Keratinocyte (primary cell): ENCODE measurements around the gene MGME1. TPM values are rescaled to one million over a fixed set of nuclear protein-coding genes. Genes with fewer than 3 reads are reported as not detected.

ENCODE experiments used
- DNase-seq: peaks from one replicate; pipeline ENCODE4 v3.0.0-alpha.2; 2011; ENCODE audit warnings: low read depth, missing footprints, low spot score
- FAIRE-seq: peaks from 2 replicates; lab custom pipeline; 2011; peaks lifted over from hg19 to GRCh38; lab: Jason Lieb, UNC
- H2AFZ ChIP-seq: 2 replicates; pipeline ENCODE4 v1.6.0; 2012; ENCODE audit warnings: low read length, control low read depth, inconsistent platforms; ENCODE audit not compliant: control insufficient read depth
- H3K27ac ChIP-seq: 2 replicates; pipeline ENCODE4 v1.5.1; 2011; ENCODE audit warnings: low read length; ENCODE audit not compliant: control insufficient read depth, insufficient read depth
- H3K27me3 ChIP-seq: 3 replicates; pipeline ENCODE4 v1.6.0; 2011; ENCODE audit warnings: low read length; ENCODE audit not compliant: control insufficient read depth, insufficient read depth; ENCODE audit errors: extremely low read depth
- H3K36me3 ChIP-seq, 2 experiments: 2 replicates in 1 of 2; 3 replicates in 1 of 2; pipeline ENCODE4 v1.5.1; 2011; ENCODE audit warnings: low read length in 2 of 2, mild to moderate bottlenecking in 1 of 2; ENCODE audit not compliant: control insufficient read depth in 2 of 2, insufficient read depth in 2 of 2; ENCODE audit errors: extremely low read depth in 1 of 2
- H3K4me1 ChIP-seq: 3 replicates; pipeline ENCODE4 v1.5.1; 2011; ENCODE audit warnings: low read length; ENCODE audit not compliant: control insufficient read depth, insufficient read depth; ENCODE audit errors: extremely low read depth
- H3K4me2 ChIP-seq: 3 replicates; pipeline ENCODE4 v1.6.0; 2011; ENCODE audit warnings: low read depth, low read length; ENCODE audit not compliant: control insufficient read depth, insufficient read depth; ENCODE audit errors: extremely low read depth
- H3K4me3 ChIP-seq, 3 experiments: fragments of 200-600 bp in 1 of 3; sonication (generic) in 1 of 3; 2 replicates in 2 of 3; 3 replicates in 1 of 3; pipeline ENCODE4 v1.5.1; 2011 to 2016; ENCODE audit warnings: low read length in 3 of 3, mild to moderate bottlenecking in 3 of 3, control low read depth in 2 of 3, inconsistent platforms in 1 of 3, low read depth in 1 of 3, mixed read lengths in 1 of 3, mixed run types in 1 of 3, moderate library complexity in 1 of 3; ENCODE audit not compliant: control insufficient read depth in 2 of 3, insufficient read depth in 2 of 3; ENCODE audit errors: extremely low read depth in 1 of 3
- H3K79me2 ChIP-seq: 2 replicates; pipeline ENCODE4 v1.6.0; 2012; ENCODE audit warnings: low read length; ENCODE audit not compliant: control insufficient read depth, insufficient read depth
- H3K9ac ChIP-seq: 3 replicates; pipeline ENCODE4 v1.6.0; 2011; ENCODE audit warnings: low read length; ENCODE audit not compliant: control insufficient read depth, insufficient read depth; ENCODE audit errors: extremely low read depth
- H3K9me1 ChIP-seq: 3 replicates; pipeline ENCODE4 v1.6.0; 2011; ENCODE audit warnings: low read length; ENCODE audit not compliant: control insufficient read depth, insufficient read depth; ENCODE audit errors: extremely low read depth
- H3K9me3 ChIP-seq: 2 replicates; pipeline ENCODE4 v1.5.1; 2012; ENCODE audit warnings: low read depth, low read length; ENCODE audit not compliant: control insufficient read depth
- H4K20me1 ChIP-seq: 3 replicates; pipeline ENCODE4 v1.6.0; 2011; ENCODE audit warnings: low read length; ENCODE audit not compliant: control insufficient read depth, insufficient read depth; ENCODE audit errors: extremely low read depth
- CTCF ChIP-seq, 3 experiments: IDR thresholded peaks in 1 of 3; conservative IDR thresholded peaks in 1 of 3; optimal IDR thresholded peaks in 1 of 3; 2 replicates in 2 of 3; 3 replicates in 1 of 3; pipeline versions ENCODE3 to v1.5.1; 2011; ENCODE audit warnings: low read length in 3 of 3, mild to moderate bottlenecking in 3 of 3, moderate library complexity in 2 of 3, control low read depth in 1 of 3, inconsistent platforms in 1 of 3; ENCODE audit not compliant: insufficient read depth in 2 of 3; ENCODE audit errors: extremely low read depth in 1 of 3
- EZH2 ChIP-seq: IDR thresholded peaks from one replicate; pipeline ENCODE4 v1.6.1; 2012; ENCODE audit warnings: inconsistent platforms, mild to moderate bottlenecking, low read length, moderate library complexity
- dilution Hi-C: fragments of 300-500 bp; cut with MboI; formaldehyde crosslinking; loops from one replicate; pipeline ENCODE4 v1.7.0; 2020; ENCODE audit warnings: low sequenced_read_pairs; ENCODE audit not compliant: extremely low pct_ligation_motif_present
- polyA plus RNA-seq, 5 experiments: library from polyadenylated mRNA; depleted of rRNA in 3 of 5; stranded (reverse) in 3 of 5; stranded (forward) in 1 of 5; unstranded in 1 of 5; fragments of >200 nt; gene quantifications; 1 replicate in 1 of 5; 2 replicates in 3 of 5; 3 replicates in 1 of 5; pipeline versions ENCODE4 v1.2.1 to v1.2.3, GENCODE V29; 2011 to 2012; ENCODE audit warnings: missing spikeins in 2 of 5, low read depth in 1 of 5, low replicate concordance in 1 of 5

Gene MGME1
- polyA plus RNA-seq, 1 donor (not counting 4 experiments of a cell fraction or from before 2014, with no cell fraction given): 31.6 TPM

GRCh38 chr20:18004384-18005031 lies 35.7 kb downstream of the MGME1 start:
- Histone ChIP-seq H3K4me1 (peaks cover 12% of the 10 kb centered on the region), H3K4me2 (no peak overlapping the region), H3K9me1 (no peaks in the 10 kb centered on the region), H3K36me3 (no peaks in the 10 kb centered on the region), H3K27ac (no peak overlapping the region), H3K27me3 (no peaks in the 10 kb centered on the region), H3K4me3 (no peak overlapping the region), H3K79me2 (no peaks in the 10 kb centered on the region), H3K9ac (no peak overlapping the region), H2AFZ (no peak overlapping the region), H3K9me3 (no peaks in the 10 kb centered on the region), H4K20me1 (no peaks in the 10 kb centered on the region)
- DNase-seq (no peak), FAIRE-seq (no peak)
- dilution Hi-C loops: no loop called here
- no peak for TF ChIP-seq CTCF (optimal IDR thresholded peaks at IDR 0.05 in 1 of 3, IDR thresholded peaks at IDR 0.05 in 1 of 3, conservative IDR thresholded peaks at IDR 0.05 in 1 of 3; ENCODE audit: extremely low read depth in 1 of 3, insufficient read depth in 2 of 3, low read length in 3 of 3)
- no peak for TF ChIP-seq EZH2

GRCh38 chr20:18005170-18005989 lies 36.6 kb downstream of the MGME1 start:
- Histone ChIP-seq H2AFZ (no peak overlapping the region), H3K4me1 (peaks cover 12% of the 10 kb centered on the region), H3K27me3 (no peaks in the 10 kb centered on the region), H3K79me2 (no peaks in the 10 kb centered on the region), H3K4me2 (no peak overlapping the region), H3K9ac (no peak overlapping the region), H3K4me3 (no peak overlapping the region), H3K27ac (no peak overlapping the region), H3K36me3 (no peaks in the 10 kb centered on the region), H3K9me1 (no peaks in the 10 kb centered on the region), H3K9me3 (no peaks in the 10 kb centered on the region), H4K20me1 (no peaks in the 10 kb centered on the region)
- dilution Hi-C loops: no loop called here
- TF ChIP-seq CTCF (optimal IDR thresholded peaks at IDR 0.05 in 1 of 3, IDR thresholded peaks at IDR 0.05 in 1 of 3, conservative IDR thresholded peaks at IDR 0.05 in 1 of 3; ENCODE audit: extremely low read depth in 1 of 3, insufficient read depth in 2 of 3, low read length in 3 of 3) (no peak), EZH2 (no peak)
- FAIRE-seq: no peak
- DNase-seq: no peak
